NCI-H2171 treated with DMSO at 0.1 percent for 48 hours (cell line): ENCODE data around the gene LYZL6.
"Not testable (repeated sequence)": the region's sequence is repeated elsewhere in the genome, so short reads cannot be mapped to it uniquely, and the experiment has no call there.

Experiments used
- DNase-seq: peaks from one replicate; lab custom pipeline; 2025; lab: John Stamatoyannopoulos, UW

LYZL6 gene

GRCh38 chr17:35906926-35907637 lies 36.4 kb downstream of the LYZL6 start:
- DNase-seq: no peak

- DNase-seq: no peak
Measured at GRCh38 chr17:35906191-35906925, 37.2 kb downstream of the LYZL6 start.

GRCh38 chr17:35903451-35903850 lies 40.1 kb downstream of the LYZL6 start:
- no peak for DNase-seq

GRCh38 chr17:35901631-35902175 lies 41.8 kb downstream of the LYZL6 start:
- DNase-seq: no peak

DNA sequence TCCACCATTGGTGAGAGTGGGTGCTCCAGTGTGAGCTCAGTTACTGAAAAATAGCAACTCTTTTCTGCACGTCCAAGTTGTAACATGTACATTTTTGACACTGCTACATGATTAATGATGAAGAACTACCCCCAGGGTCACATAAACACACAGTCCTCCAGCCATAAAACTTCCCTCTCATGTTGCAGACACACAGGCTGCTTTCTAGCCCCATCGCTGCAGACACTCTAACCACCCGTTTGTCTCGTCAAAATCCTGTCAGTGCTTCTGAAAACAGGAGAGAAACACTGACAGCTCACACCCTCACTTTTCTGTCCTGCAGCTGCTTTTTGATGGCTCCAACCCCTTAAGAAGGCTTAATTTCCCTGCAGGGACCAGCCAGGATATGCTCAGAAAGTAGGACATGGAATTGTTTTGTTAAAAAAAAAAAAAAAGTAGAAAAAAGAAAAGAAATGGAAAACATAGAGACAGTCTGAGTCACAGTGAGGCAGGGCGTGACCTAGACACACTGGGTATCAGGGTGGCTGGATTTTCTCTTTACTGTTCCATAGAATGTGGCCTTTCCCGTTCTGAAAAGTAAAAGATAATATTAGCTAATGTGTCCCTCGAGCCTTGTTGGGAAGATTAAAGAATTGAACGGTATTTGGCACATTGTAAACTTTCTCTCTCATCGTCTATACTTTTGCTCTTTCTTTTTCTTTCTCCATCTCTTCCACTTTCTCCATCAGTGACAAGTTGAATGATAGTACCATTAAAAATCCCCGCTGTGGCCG lies 42.6 kb downstream of the LYZL6 start:
- DNase-seq: no peak

GRCh38 chr17:35900280-35900679 lies 43.2 kb downstream of the LYZL6 start:
- peak; percentile 13 for DNase-seq

DNA sequence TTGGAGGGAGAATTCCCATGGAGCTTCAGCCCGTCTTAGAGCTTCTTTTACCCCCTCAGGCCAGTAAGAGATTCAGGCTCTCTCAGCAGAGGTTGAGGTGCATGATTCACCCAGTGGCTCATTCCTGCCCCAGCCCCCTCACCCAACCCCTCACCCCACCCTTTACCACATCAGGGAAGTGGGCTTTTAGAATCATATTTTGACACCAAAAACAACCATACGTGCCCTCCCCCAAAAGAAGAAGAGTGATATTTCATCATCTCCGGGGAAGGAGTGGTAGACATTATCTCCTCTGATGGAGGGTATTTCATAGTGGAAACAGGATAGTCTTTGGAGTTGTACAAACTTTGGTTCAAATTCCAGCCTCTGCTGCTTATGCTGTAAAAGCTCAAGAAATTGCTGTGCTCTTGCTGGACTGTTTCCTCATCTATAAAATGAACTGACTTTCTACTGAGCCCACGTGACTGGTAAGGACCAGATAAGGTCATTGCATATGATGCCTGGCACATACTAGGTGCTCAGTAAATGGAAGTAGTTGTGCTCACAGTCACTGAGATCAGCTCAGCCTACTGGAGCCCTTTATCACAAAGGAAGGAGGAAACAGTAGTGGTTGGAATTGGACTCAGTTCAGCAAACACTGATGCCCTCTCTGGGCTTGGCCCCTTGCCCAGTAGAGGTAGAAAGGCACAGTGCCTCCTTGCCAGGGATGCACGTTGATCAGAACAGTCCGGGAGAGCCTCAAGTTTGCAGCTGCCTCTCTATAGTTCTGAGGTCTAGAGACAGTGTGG lies 45.0 kb downstream of the LYZL6 start:
- no peak for DNase-seq

DNA sequence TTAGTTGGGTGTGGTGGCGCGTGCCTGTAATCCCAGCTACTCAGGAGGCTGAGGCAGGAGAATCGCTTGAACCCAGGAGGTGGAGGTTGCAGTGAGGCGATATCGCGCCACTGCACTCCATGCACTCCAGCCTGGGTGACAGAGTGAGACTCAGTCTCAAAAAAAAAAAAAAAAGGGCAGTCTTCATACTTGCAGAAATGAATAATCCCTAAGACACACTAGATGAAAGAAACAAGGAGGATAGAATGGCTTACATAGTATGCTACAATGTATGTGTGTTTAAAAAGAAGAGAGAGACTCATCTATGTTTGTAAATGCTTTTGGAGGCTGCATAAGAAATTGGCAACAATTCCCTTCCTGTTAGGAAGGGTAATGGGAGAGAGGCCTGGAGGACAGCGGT lies 45.7 kb downstream of the LYZL6 start:
- not testable (repeated sequence) for DNase-seq

GRCh38 chr17:35895636-35896587 lies 47.6 kb downstream of the LYZL6 start:
- no peak for DNase-seq

- no peak for DNase-seq
Measured at GRCh38 chr17:35894206-35894605, 49.3 kb downstream of the LYZL6 start.

DNA sequence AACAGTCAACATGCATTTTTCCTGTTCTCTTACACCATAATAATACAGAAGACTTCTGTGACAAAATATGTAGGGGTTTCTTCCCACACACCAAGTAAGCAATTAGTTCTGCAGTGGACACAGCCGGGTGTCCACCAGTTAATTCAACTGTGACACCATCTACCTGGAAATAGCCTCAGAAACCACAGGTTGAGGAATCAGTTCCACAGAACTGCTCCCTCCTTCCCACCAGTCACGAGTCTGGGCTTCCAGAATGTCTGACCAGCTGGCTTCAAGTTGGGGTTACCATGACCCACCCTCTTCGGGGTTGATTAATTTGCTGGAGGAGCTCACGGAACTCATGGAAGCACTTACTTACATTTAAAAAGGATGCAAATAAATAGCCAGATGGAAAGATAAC lies 49.8 kb downstream of the LYZL6 start:
- DNase-seq: no peak

DNA sequence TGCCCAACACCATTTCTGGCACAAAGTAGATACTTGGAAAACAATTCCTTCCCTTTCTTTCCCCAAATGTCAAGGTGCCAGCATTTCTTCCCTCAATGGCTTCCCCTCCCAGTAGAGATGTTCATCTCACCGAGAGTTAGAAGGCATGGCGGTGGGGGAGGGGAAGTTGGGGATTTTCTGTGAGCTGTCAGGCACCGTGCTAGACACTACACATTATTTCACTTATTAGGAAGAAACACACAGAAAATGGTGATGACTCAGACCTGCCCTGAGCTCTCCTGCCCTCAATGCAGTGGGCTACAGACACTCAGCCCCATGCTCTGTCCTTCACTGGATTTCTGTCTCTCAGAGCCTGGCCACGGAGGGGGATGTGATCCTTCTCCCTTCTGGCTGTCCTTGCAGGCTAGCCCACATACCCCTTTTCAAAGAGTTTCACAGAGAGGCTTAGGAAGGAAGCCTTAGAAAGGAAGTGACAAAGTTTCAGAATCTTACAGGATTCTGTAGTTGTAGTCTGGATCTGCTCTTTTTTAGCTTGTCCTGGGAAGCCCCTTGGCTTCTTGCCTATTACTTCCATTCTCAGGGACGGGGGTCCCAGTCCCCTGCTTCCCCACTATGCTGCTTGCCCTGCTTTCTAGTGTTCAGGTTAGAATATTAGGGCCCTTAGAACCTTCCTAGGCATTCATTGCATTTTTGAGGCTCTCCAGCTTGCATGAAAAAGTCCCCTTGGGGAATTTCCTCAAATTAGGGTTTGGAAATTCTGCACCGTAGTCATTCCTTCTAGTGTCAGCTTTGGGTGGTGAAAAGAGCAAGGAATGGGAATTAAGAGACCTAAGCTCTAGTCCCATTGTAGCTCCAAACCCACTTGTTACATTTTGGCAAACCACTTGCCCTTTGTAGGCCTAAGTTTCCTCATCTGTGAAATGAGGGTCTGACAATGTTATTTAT lies 51.1 kb downstream of the LYZL6 start:
- DNase-seq: no peak

GRCh38 chr17:35891269-35891668 lies 52.2 kb downstream of the LYZL6 start:
- no peak for DNase-seq

DNA sequence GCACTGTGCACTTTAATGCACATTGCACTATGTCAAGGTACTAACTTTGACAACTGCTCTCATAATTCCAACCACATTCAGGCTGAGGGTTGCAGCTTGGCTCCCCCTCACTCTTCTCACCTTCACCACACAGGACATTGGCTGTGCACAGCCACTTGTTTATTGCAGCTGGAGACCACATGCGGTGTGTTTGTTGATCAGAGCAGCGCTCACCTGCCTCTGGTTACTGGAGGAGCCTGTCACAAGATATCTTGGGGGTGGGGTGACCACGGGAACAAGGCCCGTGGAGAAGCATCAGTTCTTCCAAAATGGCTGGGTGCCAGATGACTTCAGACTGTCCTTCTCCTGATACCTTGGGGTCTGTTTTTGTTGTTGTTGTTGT lies 52.7 kb downstream of the LYZL6 start:
- peak; percentile 43 for DNase-seq

DNA sequence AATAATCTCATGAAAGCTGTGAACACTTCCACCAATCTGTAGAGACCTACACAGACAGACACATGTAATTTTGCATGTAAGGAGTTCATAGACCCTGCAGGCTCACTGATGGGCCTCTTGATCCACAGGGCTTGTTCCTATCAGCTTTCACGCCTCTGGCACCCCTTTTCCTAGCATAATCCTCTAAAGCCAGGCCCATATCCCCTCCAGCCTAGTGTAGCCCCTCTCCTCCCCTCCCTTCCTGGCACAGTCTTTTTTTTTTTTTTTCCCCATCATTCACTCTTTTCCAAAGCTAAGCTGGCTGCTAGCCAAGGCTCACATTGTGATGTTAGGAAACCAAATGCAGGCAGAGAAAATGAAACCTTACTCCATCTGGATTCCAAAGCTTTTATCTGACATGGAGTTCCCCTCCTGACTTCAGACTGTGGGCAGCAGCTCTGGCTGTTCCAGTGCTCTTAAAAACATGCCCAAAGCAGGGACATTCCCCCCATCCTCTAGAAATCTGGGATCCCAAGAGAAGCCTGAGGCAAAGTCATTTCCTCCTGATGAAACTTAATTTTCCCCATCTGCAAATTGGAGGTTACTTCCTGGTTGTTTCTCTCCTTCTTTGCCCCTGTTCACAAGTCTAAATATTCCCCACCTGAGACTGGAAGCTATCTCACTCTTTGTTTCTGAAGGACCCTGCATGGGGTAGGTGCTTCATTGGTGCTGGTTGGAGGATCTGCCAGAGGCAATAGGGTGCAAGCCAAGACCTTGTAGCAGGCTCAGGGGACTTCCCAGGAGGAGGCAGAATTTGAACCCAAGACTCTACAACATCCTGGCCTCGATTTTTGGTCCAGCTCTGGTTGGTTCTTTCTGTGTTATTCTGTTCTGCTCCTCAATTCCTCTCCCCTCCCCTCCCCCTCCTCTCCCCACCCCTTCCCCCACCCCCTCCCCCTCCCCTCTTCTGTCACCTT lies 53.4 kb downstream of the LYZL6 start:
- DNase-seq: peak; percentile 88

DNA sequence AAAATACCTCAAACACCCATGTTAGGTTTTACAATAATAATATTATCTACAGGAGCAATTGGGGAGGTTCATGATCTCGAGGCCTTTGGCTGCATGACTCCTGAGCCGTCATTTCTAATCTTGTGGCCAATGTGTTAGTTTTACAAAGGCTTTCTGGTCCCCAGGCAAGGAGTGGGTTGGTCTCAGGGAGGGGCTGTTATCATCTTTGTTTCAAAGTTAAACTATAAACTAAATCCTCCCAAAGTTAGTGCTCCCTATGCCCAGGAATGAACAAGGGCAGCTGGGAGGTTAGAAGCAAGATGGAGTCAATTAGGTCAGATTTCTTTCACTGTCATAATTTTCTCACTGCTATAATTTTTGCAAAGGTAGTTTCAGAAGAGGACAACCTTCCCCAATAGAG lies 54.3 kb downstream of the LYZL6 start:
- DNase-seq: no peak
